ENCODE measurements around the gene CCL17.

Gene CCL17

DNA sequence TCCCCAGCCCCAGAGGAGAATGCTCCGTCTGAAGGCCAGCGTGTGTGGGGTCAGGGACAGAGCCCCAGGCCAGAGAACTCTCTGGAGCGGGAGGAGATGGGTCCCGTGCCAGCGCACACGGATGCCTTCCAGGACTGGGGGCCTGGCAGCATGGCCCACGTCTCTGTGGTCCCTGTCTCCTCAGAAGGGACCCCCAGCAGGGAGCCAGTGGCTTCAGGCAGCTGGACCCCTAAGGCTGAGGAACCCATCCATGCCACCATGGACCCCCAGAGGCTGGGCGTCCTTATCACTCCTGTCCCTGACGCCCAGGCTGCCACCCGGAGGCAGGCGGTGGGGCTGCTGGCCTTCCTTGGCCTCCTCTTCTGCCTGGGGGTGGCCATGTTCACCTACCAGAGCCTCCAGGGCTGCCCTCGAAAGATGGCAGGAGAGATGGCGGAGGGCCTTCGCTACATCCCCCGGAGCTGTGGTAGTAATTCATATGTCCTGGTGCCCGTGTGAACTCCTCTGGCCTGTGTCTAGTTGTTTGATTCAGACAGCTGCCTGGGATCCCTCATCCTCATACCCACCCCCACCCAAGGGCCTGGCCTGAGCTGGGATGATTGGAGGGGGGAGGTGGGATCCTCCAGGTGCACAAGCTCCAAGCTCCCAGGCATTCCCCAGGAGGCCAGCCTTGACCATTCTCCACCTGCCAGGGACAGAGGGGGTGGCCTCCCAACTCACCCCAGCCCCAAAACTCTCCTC lies 21.9 kb upstream of the CCL17 start:
- Histone ChIP-seq H3K14ac (ENCODE audit: low read length) (no peak overlapping the region), H3K18ac (ENCODE audit: low read length) (peak overlapping the region; percentile 22), H3K4me2 (ENCODE audit: insufficient read depth, low read length, poor library complexity, severe bottlenecking) (no peak overlapping the region), H4K91ac (ENCODE audit: low read depth, low read length, poor library complexity) (no peak overlapping the region), H2AK5ac (ENCODE audit: low read depth, low read length) (peak overlapping the region; percentile 70), H3K36me3 (replicated peaks in 1 of 2; ENCODE audit: control insufficient read depth in 2 of 2, insufficient read depth in 2 of 2, low read length in 2 of 2) (peaks cover 0 to 24% of the 10 kb centered on the region in 2 donors), H3K4me1 (ENCODE audit: control insufficient read depth in 2 of 2, insufficient read depth in 1 of 2, low read depth in 1 of 2, low read length in 2 of 2) (peaks cover 6 to 11% of the 10 kb centered on the region in 2 donors), H2BK15ac (ENCODE audit: low read length) (peak overlapping the region; percentile 0), H2BK5ac (ENCODE audit: low read length) (no peak overlapping the region), H2BK120ac (ENCODE audit: low read depth, low read length) (no peak overlapping the region), H2AFZ (ENCODE audit: low read length) (no peak overlapping the region), H3K9me3 (replicated peaks in 1 of 2; ENCODE audit: control insufficient read depth in 2 of 2, insufficient read depth in 1 of 2, low read depth in 1 of 2, low read length in 2 of 2) (no peaks in the 10 kb centered on the region), H3K79me1 (ENCODE audit: low read depth, low read length) (no peaks in the 10 kb centered on the region), H2BK12ac (ENCODE audit: low read length) (peak overlapping the region; percentile 30), H3K23ac (ENCODE audit: low read depth, low read length, poor library complexity) (no peak overlapping the region), H3K27ac (replicated peaks; ENCODE audit: low read length) (no peak overlapping the region), H3K9ac (ENCODE audit: low read depth, low read length, poor library complexity) (no peak overlapping the region), H3K27me3 (ENCODE audit: control insufficient read depth in 3 of 3, insufficient read depth in 3 of 3, low read depth in 1 of 3, low read length in 3 of 3) (no peaks in the 10 kb centered on the region), H4K8ac (ENCODE audit: low read depth, low read length) (no peak overlapping the region), H3K4ac (ENCODE audit: low read length) (no peak overlapping the region), H3K4me3 (ENCODE audit: low read length in 2 of 2) (no peak overlapping the region)
- no peak for DNase-seq (ENCODE audit: low spot score)
- WGBS, 2 donors (ENCODE audit: extremely low coverage in 2 of 2, insufficient read length in 2 of 2, insufficient replicate concordance in 1 of 2), result no CpG with 5 or more reads among the region's 16 CpGs

DNA sequence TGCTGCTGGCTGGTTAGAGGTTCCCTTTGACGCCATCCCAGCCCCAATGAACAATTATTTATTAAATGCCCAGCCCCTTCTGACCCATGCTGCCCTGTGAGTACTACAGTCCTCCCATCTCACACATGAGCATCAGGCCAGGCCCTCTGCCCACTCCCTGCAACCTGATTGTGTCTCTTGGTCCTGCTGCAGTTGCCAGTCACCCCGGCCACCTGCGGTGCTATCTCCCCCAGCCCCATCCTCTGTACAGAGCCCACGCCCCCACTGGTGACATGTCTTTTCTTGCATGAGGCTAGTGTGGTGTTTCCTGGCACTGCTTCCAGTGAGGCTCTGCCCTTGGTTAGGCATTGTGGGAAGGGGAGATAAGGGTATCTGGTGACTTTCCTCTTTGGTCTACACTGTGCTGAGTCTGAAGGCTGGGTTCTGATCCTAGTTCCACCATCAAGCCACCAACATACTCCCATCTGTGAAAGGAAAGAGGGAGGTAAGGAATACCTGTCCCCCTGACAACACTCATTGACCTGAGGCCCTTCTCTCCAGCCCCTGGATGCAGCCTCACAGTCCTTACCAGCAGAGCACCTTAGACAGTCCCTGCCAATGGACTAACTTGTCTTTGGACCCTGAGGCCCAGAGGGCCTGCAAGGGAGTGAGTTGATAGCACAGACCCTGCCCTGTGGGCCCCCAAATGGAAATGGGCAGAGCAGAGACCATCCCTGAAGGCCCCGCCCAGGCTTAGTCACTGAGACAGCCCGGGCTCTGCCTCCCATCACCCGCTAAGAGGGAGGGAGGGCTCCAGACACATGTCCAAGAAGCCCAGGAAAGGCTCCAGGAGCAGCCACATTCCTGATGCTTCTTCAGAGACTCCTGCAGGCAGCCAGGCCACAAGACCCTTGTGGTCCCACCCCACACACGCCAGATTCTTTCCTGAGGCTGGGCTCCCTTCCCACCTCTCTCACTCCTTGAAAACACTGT lies 21.0 kb upstream of the CCL17 start:
- H3K27me3 ChIP-seq (ENCODE audit: control insufficient read depth in 3 of 3, insufficient read depth in 3 of 3, low read depth in 1 of 3, low read length in 3 of 3), result no peaks in the 10 kb centered on the region
- H2BK12ac ChIP-seq (ENCODE audit: low read length), result no peak overlapping the region
- no peak overlapping the region for H3K4me2 ChIP-seq (ENCODE audit: insufficient read depth, low read length, poor library complexity, severe bottlenecking)
- no peak overlapping the region for H3K9ac ChIP-seq (ENCODE audit: low read depth, low read length, poor library complexity)
- no peaks in the 10 kb centered on the region for H3K79me1 ChIP-seq (ENCODE audit: low read depth, low read length)
- H3K27ac ChIP-seq (replicated peaks; ENCODE audit: low read length), result no peak overlapping the region
- peak overlapping the region; percentile 61 for H3K18ac ChIP-seq (ENCODE audit: low read length)
- H3K4me3 ChIP-seq (ENCODE audit: low read length in 2 of 2), result no peak overlapping the region
- H3K4me1 ChIP-seq (ENCODE audit: control insufficient read depth in 2 of 2, insufficient read depth in 1 of 2, low read depth in 1 of 2, low read length in 2 of 2), result peaks cover 6 to 11% of the 10 kb centered on the region in 2 donors
- no peak overlapping the region for H3K4ac ChIP-seq (ENCODE audit: low read length)
- H2AK5ac ChIP-seq (ENCODE audit: low read depth, low read length), result peak overlapping the region; percentile 71
- no peak for DNase-seq (ENCODE audit: low spot score)
- peak overlapping the region; percentile 0 for H2BK15ac ChIP-seq (ENCODE audit: low read length)
- no peak overlapping the region for H4K8ac ChIP-seq (ENCODE audit: low read depth, low read length)
- WGBS, 2 donors (ENCODE audit: extremely low coverage in 2 of 2, insufficient read length in 2 of 2, insufficient replicate concordance in 1 of 2), result no CpG with 5 or more reads among the region's 8 CpGs
- no peak overlapping the region for H3K14ac ChIP-seq (ENCODE audit: low read length)
- no peak overlapping the region for H2AFZ ChIP-seq (ENCODE audit: low read length)
- H2BK5ac ChIP-seq (ENCODE audit: low read length), result no peak overlapping the region
- peaks cover 0 to 24% of the 10 kb centered on the region in 2 donors for H3K36me3 ChIP-seq (replicated peaks in 1 of 2; ENCODE audit: control insufficient read depth in 2 of 2, insufficient read depth in 2 of 2, low read length in 2 of 2)
- H2BK120ac ChIP-seq (ENCODE audit: low read depth, low read length), result no peak overlapping the region
- H4K91ac ChIP-seq (ENCODE audit: low read depth, low read length, poor library complexity), result no peak overlapping the region
- H3K9me3 ChIP-seq (replicated peaks in 1 of 2; ENCODE audit: control insufficient read depth in 2 of 2, insufficient read depth in 1 of 2, low read depth in 1 of 2, low read length in 2 of 2), result no peaks in the 10 kb centered on the region
- no peak overlapping the region for H3K23ac ChIP-seq (ENCODE audit: low read depth, low read length, poor library complexity)

DNA sequence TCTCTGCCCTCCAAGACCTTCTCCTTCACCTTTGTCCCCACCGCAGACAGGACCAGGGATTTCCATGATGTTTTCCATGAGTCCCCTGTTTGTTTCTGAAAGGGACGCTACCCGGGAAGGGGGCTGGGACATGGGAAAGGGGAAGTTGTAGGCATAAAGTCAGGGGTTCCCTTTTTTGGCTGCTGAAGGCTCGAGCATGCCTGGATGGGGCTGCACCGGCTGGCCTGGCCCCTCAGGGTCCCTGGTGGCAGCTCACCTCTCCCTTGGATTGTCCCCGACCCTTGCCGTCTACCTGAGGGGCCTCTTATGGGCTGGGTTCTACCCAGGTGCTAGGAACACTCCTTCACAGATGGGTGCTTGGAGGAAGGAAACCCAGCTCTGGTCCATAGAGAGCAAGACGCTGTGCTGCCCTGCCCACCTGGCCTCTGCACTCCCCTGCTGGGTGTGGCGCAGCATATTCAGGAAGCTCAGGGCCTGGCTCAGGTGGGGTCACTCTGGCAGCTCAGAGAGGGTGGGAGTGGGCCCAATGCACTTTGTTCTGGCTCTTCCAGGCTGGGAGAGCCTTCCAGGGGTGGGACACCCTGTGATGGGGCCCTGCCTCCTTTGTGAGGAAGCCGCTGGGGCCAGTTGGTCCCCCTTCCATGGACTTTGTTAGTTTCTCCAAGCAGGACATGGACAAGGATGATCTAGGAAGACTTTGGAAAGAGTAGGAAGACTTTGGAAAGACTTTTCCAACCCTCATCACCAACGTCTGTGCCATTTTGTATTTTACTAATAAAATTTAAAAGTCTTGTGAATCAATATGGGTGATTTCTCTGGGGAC lies 20.1 kb upstream of the CCL17 start:
- Histone ChIP-seq H2BK5ac (ENCODE audit: low read length) (no peak overlapping the region), H3K18ac (ENCODE audit: low read length) (peak overlapping the region; percentile 61), H2BK120ac (ENCODE audit: low read depth, low read length) (no peak overlapping the region), H3K23ac (ENCODE audit: low read depth, low read length, poor library complexity) (peak overlapping the region; percentile 60), H2BK15ac (ENCODE audit: low read length) (no peak overlapping the region), H3K79me1 (ENCODE audit: low read depth, low read length) (no peaks in the 10 kb centered on the region), H2BK12ac (ENCODE audit: low read length) (no peak overlapping the region), H3K9ac (ENCODE audit: low read depth, low read length, poor library complexity) (no peak overlapping the region), H4K8ac (ENCODE audit: low read depth, low read length) (no peak overlapping the region), H2AK5ac (ENCODE audit: low read depth, low read length) (peak overlapping the region; percentile 60), H4K91ac (ENCODE audit: low read depth, low read length, poor library complexity) (no peak overlapping the region), H3K4ac (ENCODE audit: low read length) (no peak overlapping the region), H3K4me2 (ENCODE audit: insufficient read depth, low read length, poor library complexity, severe bottlenecking) (no peak overlapping the region), H3K4me3 (ENCODE audit: low read length in 2 of 2) (peak overlapping the region in 1 of 2 donors; percentile 2), H3K36me3 (replicated peaks in 1 of 2; ENCODE audit: control insufficient read depth in 2 of 2, insufficient read depth in 2 of 2, low read length in 2 of 2) (peaks cover 0 to 24% of the 10 kb centered on the region in 2 donors), H3K14ac (ENCODE audit: low read length) (no peak overlapping the region), H3K9me3 (replicated peaks in 1 of 2; ENCODE audit: control insufficient read depth in 2 of 2, insufficient read depth in 1 of 2, low read depth in 1 of 2, low read length in 2 of 2) (no peaks in the 10 kb centered on the region), H2AFZ (ENCODE audit: low read length) (no peak overlapping the region), H3K27me3 (ENCODE audit: control insufficient read depth in 3 of 3, insufficient read depth in 3 of 3, low read depth in 1 of 3, low read length in 3 of 3) (no peaks in the 10 kb centered on the region), H3K4me1 (ENCODE audit: control insufficient read depth in 2 of 2, insufficient read depth in 1 of 2, low read depth in 1 of 2, low read length in 2 of 2) (peaks cover 6 to 11% of the 10 kb centered on the region in 2 donors), H3K27ac (replicated peaks; ENCODE audit: low read length) (no peak overlapping the region)
- WGBS, 2 donors (ENCODE audit: extremely low coverage in 2 of 2, insufficient read length in 2 of 2, insufficient replicate concordance in 1 of 2), result no CpG with 5 or more reads among the region's 11 CpGs
- no peak for DNase-seq (ENCODE audit: low spot score)
